Endothelial cell of umbilical vein (primary cell): ENCODE measurements around the gene PTGES3.

Source experiments
- CTCF ChIP-seq, 2 donors: IDR thresholded peaks; 1 replicate in 1 of 2; 2 replicates in 1 of 2; pipeline ENCODE4 v1.5.1; 2011; ENCODE audit warnings: low read length in 2 of 2, mild to moderate bottlenecking in 2 of 2, moderate library complexity in 2 of 2, control low read depth in 1 of 2, inconsistent platforms in 1 of 2, low read depth in 1 of 2; ENCODE audit not compliant: insufficient read depth in 1 of 2; ENCODE audit errors: extremely low read depth in 1 of 2
- EZH2 ChIP-seq: IDR thresholded peaks from 2 replicates; pipeline ENCODE4 v1.6.1; 2012; ENCODE audit warnings: borderline replicate concordance, low read depth, mild to moderate bottlenecking, moderate library complexity, low read length, inconsistent platforms; ENCODE audit not compliant: severe bottlenecking
- JUN ChIP-seq: IDR thresholded peaks from 2 replicates; pipeline ENCODE4 v1.6.1; 2011; ENCODE audit warnings: borderline replicate concordance, low read depth; ENCODE audit not compliant: insufficient read length, insufficient read depth
- MYC ChIP-seq: IDR thresholded peaks from one replicate; pipeline ENCODE4 v1.6.1; 2011; ENCODE audit warnings: mild to moderate bottlenecking, low read depth, low read length
- POLR2A ChIP-seq: IDR thresholded peaks from 2 replicates; pipeline ENCODE4 v1.6.1; 2012; ENCODE audit warnings: low read depth, mild to moderate bottlenecking, control low read depth, low read length
- POLR2AphosphoS5 ChIP-seq: IDR thresholded peaks from 2 replicates; pipeline ENCODE4 v1.6.1; 2012; ENCODE audit warnings: low read depth, mild to moderate bottlenecking, control low read depth, low read length, moderate library complexity; ENCODE audit not compliant: insufficient read depth
- TF ChIP-seq, protein P1 (sequence below): IDR thresholded peaks from 2 replicates; pipeline ENCODE4 v1.6.1; 2011; ENCODE audit not compliant: insufficient read depth, insufficient read length

DNA sequence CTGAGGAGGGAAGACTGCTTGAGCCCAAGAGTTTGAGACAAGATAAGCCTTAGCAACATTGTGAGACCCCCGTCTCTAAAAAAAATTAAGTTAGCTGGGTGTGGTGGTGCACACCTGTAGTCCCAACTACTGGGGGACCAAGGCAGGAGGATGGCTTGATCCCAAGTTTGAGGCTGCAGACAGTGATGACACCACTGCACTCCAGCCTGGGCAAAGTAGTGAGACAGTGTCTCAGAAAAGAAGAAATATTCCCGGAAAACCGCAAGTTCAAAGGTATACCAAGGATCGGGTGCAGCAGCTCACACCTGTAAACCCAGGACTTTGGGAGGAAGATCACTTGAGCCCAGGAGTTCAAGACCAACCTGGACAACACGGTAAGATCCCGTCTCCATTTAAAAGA, 5.8 kb downstream of the PTGES3 start:
- TF ChIP-seq CTCF (IDR thresholded peaks at IDR 0.05; ENCODE audit: extremely low read depth in 1 of 2, insufficient read depth in 1 of 2, low read depth in 1 of 2, low read length in 2 of 2) (no peak), POLR2A (no peak), POLR2AphosphoS5 (no peak), EZH2 (no peak), MYC (no peak), JUN (no peak)
- TF ChIP-seq, protein P1, sequence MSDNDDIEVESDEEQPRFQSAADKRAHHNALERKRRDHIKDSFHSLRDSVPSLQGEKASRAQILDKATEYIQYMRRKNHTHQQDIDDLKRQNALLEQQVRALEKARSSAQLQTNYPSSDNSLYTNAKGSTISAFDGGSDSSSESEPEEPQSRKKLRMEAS: no peak
